ENCODE results near the gene CELF4.

The CELF4 gene

GRCh38 chr18:37328946-37329719 is 236.5 kb downstream of the CELF4 start:
- TF ChIP-seq CTCF (IDR thresholded peaks at IDR 0.05; ENCODE audit: insufficient read depth, missing control alignments) = no peak
- no peak for DNase-seq (ENCODE audit: insufficient read length, low spot score)
- no peak for FAIRE-seq

GRCh38 chr18:37327063-37327577 is 238.5 kb downstream of the CELF4 start:
- FAIRE-seq = no peak
- no peak for TF ChIP-seq CTCF (IDR thresholded peaks at IDR 0.05; ENCODE audit: insufficient read depth, missing control alignments)
- no peak for DNase-seq (ENCODE audit: insufficient read length, low spot score)

- DNase-seq (ENCODE audit: insufficient read length, low spot score) = peak; percentile 71
- peak; percentile 73 for TF ChIP-seq CTCF (IDR thresholded peaks at IDR 0.05; ENCODE audit: insufficient read depth, missing control alignments)
- no peak for FAIRE-seq
Measured at GRCh38 chr18:37322492-37323035, 243.0 kb downstream of the CELF4 start.

GRCh38 chr18:37321582-37322491 is 243.8 kb downstream of the CELF4 start:
- DNase-seq (ENCODE audit: insufficient read length, low spot score) (no peak), FAIRE-seq (no peak)
- TF ChIP-seq CTCF (IDR thresholded peaks at IDR 0.05; ENCODE audit: insufficient read depth, missing control alignments) = no peak

GRCh38 chr18:37320317-37320716 is 245.3 kb downstream of the CELF4 start:
- FAIRE-seq (no peak), DNase-seq (ENCODE audit: insufficient read length, low spot score) (no peak)
- TF ChIP-seq CTCF (IDR thresholded peaks at IDR 0.05; ENCODE audit: insufficient read depth, missing control alignments) = no peak

GRCh38 chr18:37318360-37319355 is 246.9 kb downstream of the CELF4 start:
- TF ChIP-seq CTCF (IDR thresholded peaks at IDR 0.05; ENCODE audit: insufficient read depth, missing control alignments) = no peak
- FAIRE-seq (no peak), DNase-seq (ENCODE audit: insufficient read length, low spot score) (no peak)

Data from D721Med (cell line).